KOPT-K1 (cell line): ENCODE results near the gene GPR162.

Experiments
- H3K27ac ChIP-seq: fragments of 200-600 bp; sonication (generic); 2 replicates; pipeline ENCODE4 v1.5.1; 2016; ENCODE audit warnings: antibody characterized with exemption, mild to moderate bottlenecking, low read depth, low read length; ENCODE audit not compliant: poor library complexity, severe bottlenecking
- H3K36me3 ChIP-seq: fragments of 200-600 bp; sonication (generic); 2 replicates; pipeline ENCODE4 v1.5.1; 2017; ENCODE audit warnings: antibody characterized with exemption, mild to moderate bottlenecking, low read length, moderate library complexity; ENCODE audit not compliant: insufficient read depth
- H3K9me3 ChIP-seq: fragments of 200-600 bp; sonication (generic); 2 replicates; pipeline ENCODE4 v1.5.1; 2017; ENCODE audit warnings: antibody characterized with exemption, low read length, mild to moderate bottlenecking; ENCODE audit not compliant: insufficient read depth, poor library complexity, severe bottlenecking

Gene GPR162

GRCh38 chr12:6809056-6809455, 12.6 kb upstream of the GPR162 start:
- Histone ChIP-seq H3K27ac (no peak overlapping the region), H3K9me3 (no peaks in the 10 kb centered on the region), H3K36me3 (no peaks in the 10 kb centered on the region; the same call in 1 of the 2 replicates)

- Histone ChIP-seq H3K36me3 (no peaks in the 10 kb centered on the region), H3K27ac (no peak overlapping the region), H3K9me3 (no peaks in the 10 kb centered on the region)
Observed at GRCh38 chr12:6810758-6811157, 10.9 kb upstream of the GPR162 start.

GRCh38 chr12:6813363-6813762, 8.3 kb upstream of the GPR162 start:
- Histone ChIP-seq H3K36me3 (no peaks in the 10 kb centered on the region), H3K27ac (no peak overlapping the region), H3K9me3 (no peaks in the 10 kb centered on the region)

- no peaks in the 10 kb centered on the region for H3K36me3 ChIP-seq
- H3K9me3 ChIP-seq: no peaks in the 10 kb centered on the region
- no peak overlapping the region for H3K27ac ChIP-seq
Observed at GRCh38 chr12:6816598-6816997, 5.0 kb upstream of the GPR162 start.

GRCh38 chr12:6817098-6817497, 4.5 kb upstream of the GPR162 start:
- no peaks in the 10 kb centered on the region for H3K36me3 ChIP-seq
- H3K27ac ChIP-seq: no peak overlapping the region
- H3K9me3 ChIP-seq: no peaks in the 10 kb centered on the region

- Histone ChIP-seq H3K27ac (no peak overlapping the region), H3K36me3 (no peaks in the 10 kb centered on the region), H3K9me3 (no peaks in the 10 kb centered on the region)
Observed at GRCh38 chr12:6817662-6818157, 3.9 kb upstream of the GPR162 start.

- no peaks in the 10 kb centered on the region for H3K9me3 ChIP-seq
- no peak overlapping the region for H3K27ac ChIP-seq
- no peaks in the 10 kb centered on the region for H3K36me3 ChIP-seq
Observed at GRCh38 chr12:6818222-6818621, 3.4 kb upstream of the GPR162 start.

GRCh38 chr12:6818645-6819044, 3.0 kb upstream of the GPR162 start:
- Histone ChIP-seq H3K9me3 (no peaks in the 10 kb centered on the region), H3K36me3 (no peaks in the 10 kb centered on the region), H3K27ac (no peak overlapping the region)

- no peaks in the 10 kb centered on the region for H3K36me3 ChIP-seq
- no peaks in the 10 kb centered on the region for H3K9me3 ChIP-seq
- no peak overlapping the region for H3K27ac ChIP-seq
Observed at GRCh38 chr12:6819106-6820030, 2.3 kb upstream of the GPR162 start.

GRCh38 chr12:6820166-6820565, 1.5 kb upstream of the GPR162 start:
- H3K36me3 ChIP-seq: no peaks in the 10 kb centered on the region
- H3K9me3 ChIP-seq: no peaks in the 10 kb centered on the region
- H3K27ac ChIP-seq: no peak overlapping the region

- no peak overlapping the region for H3K27ac ChIP-seq
- H3K36me3 ChIP-seq: no peaks in the 10 kb centered on the region
- H3K9me3 ChIP-seq: no peaks in the 10 kb centered on the region
Observed at GRCh38 chr12:6822426-6823135, 960 bp downstream of the GPR162 start.

- H3K9me3 ChIP-seq: no peaks in the 10 kb centered on the region
- no peak overlapping the region for H3K27ac ChIP-seq
Observed at GRCh38 chr12:6823182-6824084, 1.8 kb downstream of the GPR162 start.

GRCh38 chr12:6824085-6824775, 2.6 kb downstream of the GPR162 start:
- no peak overlapping the region for H3K27ac ChIP-seq
- H3K9me3 ChIP-seq: no peaks in the 10 kb centered on the region
- no peaks in the 10 kb centered on the region for H3K36me3 ChIP-seq

More at GRCh38 chr12:6823182-6824084, 1.8 kb downstream of the GPR162 start:
- H3K36me3 ChIP-seq: no peaks in the 10 kb centered on the region

GRCh38 chr12:6824901-6825381, 3.3 kb downstream of the GPR162 start:
- Histone ChIP-seq H3K9me3 (no peaks in the 10 kb centered on the region), H3K27ac (no peak overlapping the region), H3K36me3 (no peaks in the 10 kb centered on the region)
